Measurements from ENCODE around the gene CBARP.

GRCh38 chr19:1257475-1258162 lies 19.8 kb upstream of the CBARP start:
- TF ChIP-seq CTCF (conservative IDR thresholded peaks at IDR 0.05 in 1 of 2, IDR thresholded peaks at IDR 0.05 in 1 of 2; ENCODE audit: extremely low read depth in 1 of 2, insufficient read depth in 1 of 2, low read depth in 1 of 2, low read length in 2 of 2): no peak
- TF ChIP-seq EZH2 (IDR thresholded peaks at IDR 0.05; ENCODE audit: borderline replicate concordance, low read length): no peak

Data from mammary epithelial cell (primary cell).